Stimulated activated CD8-positive, alpha-beta memory T cell treated with anti-CD3 and anti-CD28 coated beads, Interleukin-2, amount 100 ng/mL, for 48 hours (primary cell): ENCODE data around the gene TFR2.

Experiments used
- DNase-seq, 2 donors: peaks; one replicate each; pipeline ENCODE4 v3.0.0-alpha.2; 2020; ENCODE audit warnings: low read depth in 2 of 2

The TFR2 gene

DNA sequence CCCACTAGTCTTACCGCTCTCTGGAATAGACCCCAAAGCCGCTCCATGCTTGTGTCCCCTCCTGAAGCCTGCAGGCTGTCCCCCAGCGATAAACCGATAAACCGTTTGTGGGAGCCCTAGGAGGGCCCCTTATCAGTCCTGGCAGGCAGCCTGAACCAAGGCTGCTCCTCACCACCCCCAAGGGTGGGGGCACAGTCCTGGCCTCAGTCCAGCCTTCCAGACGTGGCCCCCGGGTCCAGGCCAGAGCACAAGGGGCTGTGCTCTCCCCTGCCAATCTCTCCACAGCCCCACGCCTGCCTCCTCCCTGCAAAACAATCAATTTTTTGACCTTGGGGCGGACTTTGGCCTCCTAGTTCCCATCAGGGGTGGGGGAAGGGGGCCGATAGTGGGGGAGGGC is at the start of gene TFR2:
TFR2 (minus strand) TSS at position 90 of the 397 bp plus-strand sequence; CDS start at position 47, 43 bp downstream.
- DNase-seq = no peak

DNA sequence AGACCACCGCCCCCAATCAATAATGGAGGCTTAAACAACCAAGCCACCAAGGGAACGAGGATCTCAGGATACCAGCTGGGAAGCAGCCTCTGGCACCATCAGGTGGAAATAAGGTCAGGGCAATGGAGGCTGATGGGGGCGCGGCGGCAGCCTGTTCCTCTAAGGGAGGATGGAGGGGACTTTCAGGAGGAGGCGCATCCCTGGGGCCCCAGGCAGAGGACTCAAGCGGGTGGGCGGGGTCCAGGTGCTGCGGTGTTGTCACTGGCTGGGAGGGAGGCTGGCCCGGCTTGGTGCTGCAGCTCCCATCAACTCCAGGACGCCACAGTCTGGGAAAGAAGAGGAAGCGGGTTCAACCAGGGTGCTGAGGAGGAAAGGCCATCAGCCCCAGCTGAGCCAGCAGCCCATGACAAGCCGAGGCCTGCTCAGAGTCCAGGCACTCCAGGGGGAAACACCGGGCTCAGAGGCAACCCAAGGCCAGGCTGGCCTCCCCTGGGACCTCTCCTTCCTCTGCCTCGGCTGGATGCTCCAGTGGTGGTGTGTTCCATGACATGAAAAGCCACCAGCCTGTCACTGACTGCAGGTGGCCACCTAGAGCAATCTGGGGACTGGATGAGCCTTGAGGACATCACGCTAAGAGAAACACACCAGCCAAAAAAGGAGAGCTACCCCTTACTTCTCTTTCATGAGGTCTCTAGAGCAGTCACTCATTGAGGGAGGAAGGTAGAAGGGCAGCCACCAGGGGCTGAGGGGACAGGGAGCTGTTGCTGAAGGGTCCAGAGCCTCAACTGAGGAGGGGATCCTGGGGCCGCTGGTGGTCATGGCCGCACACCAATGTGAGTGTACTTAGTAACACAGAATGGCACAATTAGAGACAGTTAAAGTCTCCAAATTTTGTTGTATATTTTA is 48.1 kb upstream of the TFR2 start:
- no peak for DNase-seq

DNA sequence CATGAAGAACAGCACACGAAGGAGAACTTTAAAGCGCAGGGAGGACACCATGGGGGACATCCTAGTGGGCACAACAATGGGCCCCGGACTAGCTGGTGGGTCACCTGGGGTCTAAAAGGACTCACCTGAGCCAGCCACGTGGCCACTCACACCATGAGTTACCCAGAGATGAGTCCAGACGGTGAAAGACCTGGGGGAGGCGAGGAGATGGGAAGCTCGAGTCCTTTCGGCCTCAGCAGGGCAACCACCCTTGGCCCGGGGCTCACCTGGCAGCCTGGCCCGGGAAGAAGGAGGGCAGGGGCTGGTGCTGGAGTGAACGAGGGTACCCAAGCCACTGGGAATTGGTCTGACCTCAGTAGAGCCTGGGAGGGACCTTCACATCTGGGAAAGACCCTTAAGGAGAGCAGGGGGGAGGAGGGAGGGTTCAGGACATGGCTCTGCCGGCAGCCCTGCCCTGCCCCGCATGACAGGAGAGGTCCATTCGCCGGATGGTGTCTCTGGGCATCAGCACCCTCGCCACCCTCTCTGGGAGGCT is 47.0 kb upstream of the TFR2 start:
- DNase-seq = no peak

DNA sequence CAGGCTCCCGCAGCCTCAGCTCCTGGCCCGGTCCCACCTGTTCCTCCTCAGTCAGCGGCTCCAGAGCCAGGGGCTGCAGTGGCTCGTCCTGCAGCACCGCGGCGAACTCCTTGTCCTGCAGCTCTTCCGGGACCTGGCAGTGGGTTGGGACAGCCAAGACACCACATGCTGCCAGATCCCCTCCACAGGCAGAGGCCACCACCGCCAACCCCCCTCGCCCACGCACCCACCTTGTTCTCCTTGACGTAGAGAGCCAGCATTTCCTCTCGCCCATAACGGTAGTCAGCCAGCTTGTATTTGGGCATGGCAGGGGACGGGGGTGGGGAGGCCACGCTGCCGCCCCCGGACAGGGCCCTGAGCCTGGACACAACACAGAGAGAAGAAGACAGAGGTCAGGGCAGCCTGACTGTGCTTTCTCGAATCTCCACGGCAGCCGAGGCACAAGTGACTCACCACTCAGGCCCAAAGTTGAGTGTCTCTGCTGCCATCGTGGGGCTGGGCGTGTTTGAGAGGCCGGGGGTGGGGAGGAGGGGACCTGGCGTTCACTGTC is 46.5 kb upstream of the TFR2 start:
- DNase-seq = no peak

DNA sequence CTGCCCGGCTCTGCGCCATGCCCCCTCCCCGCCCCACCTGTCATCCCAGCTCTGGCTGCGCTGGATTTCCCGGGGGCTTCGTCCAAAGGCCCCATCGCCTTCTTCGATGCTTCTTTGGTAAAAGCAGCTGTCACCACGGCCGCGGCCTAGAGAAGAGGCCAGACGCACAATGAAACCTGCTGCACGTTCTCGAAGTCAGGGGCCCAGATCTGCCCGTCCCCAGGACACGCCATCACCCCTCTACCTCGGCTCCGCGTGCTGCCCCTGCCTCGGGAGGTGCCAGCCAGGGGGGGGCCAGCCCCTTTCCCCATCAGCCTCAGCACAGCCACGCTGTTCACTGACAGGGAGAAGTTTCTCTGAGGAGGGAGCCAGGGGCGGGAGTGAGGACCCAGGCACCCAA is 45.9 kb upstream of the TFR2 start:
- no peak for DNase-seq

DNA sequence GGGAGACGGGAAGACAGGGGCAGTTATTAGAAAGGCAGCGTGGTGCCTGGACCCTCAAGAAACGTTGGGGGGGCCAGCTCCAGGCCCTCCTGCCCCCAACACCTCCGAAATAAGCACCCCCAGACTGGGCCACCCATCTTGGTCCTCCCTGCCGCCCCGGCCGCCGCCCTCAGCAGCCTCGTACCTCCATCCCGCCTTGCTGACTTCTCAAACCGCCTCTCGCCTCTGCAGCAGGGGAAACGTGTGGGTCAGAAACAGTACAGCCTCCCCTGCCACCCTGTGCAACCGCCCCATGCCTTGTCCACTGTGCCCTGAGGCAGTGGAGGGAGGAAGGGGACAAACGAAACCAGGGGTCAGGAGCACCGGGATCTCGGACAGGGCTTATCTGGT is 45.5 kb upstream of the TFR2 start:
- no peak for DNase-seq

DNA sequence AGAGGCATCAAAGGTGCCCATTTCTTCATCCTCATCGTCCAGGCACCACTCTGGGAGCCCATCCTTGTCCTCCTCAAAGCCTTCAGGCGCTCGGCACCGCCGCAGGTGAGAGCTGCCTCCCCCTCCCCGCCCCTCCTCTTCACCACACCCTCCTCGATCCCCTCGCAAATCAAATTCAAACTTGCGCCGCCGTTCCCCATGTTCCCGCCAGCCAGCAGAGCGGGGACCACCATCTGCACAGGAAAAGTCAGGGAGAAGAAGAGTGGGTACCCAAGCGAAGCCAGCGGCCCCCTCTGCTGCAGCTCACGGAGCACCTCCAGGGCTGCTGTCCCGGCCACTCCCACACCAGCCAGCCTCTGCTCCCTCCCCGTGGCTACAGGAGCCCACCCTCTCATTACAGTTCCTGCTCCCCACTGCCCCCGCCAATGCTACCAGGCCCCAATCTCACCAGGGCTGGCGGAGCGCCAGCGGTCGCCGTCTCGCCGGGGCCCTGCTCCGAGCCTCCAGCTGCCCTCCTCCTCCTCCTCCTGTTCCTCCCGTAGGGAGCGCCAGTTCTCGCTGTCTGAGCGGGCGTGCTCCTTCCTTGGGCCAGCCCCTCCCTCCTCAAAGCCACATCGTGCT is 45.0 kb upstream of the TFR2 start:
- DNase-seq = no peak

DNA sequence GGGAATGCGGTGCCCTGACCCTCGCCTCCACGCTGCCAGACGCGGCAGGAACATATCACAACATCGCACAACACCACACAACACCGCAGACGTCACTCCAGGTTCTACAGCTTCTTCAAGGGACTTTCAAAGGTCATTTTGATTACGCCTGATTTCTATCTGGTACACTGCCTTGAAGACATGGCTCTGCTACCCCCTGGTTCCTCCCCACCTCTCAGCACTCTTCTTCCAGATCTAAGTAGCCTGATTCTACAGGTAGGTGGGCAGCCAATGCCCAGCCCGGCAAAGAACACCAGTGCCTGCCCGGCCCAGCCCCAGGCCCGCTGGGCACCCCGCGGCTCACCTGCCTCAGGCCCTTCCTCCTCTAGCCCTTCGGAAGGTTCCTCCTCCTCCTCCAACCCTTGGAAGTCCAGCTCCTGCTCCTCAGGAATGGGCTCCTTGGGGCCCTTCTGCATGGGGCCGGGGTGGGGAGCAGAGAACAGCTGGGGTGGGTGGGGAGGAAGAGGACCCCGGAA is 44.3 kb upstream of the TFR2 start:
- DNase-seq = no peak

DNA sequence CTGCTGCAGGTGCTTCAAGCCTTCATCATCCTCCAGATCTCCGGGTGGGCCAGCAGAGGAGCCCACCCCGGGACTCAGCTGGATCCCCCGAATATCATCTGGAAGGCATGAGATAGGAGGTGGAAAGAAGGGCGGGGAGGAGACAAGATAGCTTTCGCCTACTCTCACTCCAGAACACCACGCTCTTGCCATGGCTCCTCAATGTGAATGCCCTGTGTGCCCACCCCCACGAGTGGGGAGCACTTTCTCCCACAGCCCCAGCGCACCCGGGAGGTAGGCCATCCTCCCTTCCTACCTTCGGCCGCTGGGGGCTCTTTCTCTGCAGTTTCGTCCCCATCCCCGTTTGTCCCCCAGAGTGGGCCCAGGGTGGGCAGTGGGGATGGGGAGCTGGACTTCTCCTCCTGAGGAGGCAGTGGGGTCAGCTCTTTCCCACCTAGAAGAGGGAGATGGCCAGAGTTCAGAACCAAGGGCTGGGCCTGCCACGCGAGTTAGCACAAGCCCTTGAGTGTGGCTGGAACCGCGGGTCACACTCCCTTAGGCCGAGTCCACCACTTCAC is 43.8 kb upstream of the TFR2 start:
- no peak for DNase-seq

DNA sequence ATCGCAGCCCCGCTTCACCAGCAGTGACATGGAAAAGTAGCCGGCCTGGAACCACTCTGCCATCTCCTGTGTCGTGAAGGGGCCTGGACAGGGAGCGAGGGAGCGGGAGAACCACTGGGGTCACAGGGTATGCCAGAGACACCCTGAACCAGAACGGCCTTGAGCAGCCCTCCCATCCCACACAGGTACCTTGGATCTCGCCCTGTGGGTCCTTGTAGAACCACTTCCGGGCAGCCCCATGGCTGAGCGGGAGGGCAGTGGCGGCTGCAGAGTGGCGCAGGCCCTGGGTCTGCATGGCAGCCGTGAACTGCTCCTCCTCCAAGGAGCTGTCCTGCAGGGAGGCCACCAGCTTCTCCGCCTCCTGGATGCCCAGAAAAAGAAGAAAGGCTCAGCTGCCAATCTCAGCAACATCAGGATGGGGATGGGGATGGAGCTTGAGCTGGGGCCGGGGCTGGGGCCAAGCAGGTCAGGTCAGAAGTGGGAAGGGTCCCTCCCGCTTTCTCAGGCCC is 43.2 kb upstream of the TFR2 start:
- DNase-seq = no peak

DNA sequence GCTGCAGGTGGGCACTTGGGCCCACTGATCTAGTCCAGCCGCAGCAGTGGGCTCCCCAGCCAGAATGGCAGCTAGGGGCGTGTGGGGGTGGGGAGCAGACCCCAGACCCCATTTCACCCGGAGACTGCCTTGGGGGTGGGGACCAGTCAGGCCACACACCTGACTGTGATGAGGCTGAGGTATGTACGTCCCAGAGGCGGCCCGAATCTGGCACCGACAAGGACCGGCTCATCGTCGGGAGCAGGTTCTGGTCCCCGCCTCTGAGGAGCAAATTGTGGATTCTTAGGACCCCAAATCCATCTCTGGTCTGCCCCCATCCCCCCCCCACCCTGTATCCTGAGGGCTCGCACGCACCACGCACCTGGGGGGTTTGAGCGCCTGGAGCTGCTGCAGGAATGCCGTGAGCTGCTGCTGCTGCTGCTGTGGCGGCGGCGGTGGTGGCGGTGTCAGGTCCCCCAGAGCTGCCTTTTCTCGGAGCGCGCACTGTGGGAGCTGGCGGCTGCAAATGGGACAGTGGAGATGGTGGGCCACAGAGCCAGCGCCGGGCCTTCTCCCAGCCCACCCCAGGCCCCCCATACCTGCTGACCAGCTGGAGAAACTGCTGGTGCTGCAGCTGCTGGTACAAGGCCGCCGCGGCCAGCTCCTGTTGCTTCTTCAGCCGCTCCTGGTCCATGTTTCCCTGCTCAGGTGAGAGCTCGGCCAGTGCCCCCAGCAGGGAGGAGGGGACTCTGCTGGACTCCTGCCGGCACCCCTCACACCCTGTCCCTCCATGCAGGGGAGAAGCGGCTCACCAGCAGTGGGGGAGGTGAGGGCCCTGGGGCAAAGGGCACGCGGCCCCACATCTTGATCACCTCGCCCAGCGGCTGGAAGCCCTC is 42.5 kb upstream of the TFR2 start:
- DNase-seq = no peak

DNA sequence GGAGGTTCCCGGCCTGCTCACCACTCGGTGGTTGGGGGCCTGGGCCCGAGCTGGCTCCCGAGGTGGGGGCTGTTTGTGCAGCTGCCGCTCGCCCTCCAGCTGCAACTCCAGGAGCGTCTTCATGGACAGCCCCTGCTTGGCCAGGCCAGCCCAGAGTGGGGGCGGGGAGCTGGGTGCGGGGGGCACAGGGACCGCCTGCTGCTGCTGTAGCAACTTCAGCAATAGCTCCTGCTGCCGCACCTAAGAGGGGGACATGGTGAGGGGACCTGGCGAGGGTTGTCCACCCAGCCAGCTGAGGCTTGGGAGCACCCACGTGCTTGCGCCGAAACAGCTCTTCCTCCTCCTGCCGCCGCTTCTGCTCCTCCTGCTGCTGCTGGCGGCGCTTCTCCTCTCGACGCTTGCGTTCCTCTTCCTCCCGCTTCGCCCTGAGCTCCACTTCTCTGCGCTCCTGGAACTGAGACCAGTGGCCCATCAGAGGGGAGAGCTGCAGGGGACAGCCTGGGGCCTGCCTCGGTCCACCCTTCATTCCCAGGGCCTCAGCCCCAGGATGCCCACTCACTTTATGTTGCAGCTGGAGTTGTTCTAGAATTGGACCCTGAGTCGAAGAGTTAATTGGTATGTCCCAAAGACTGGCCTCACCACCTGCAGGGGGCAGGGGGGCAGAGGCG is 41.8 kb upstream of the TFR2 start:
- no peak for DNase-seq

DNA sequence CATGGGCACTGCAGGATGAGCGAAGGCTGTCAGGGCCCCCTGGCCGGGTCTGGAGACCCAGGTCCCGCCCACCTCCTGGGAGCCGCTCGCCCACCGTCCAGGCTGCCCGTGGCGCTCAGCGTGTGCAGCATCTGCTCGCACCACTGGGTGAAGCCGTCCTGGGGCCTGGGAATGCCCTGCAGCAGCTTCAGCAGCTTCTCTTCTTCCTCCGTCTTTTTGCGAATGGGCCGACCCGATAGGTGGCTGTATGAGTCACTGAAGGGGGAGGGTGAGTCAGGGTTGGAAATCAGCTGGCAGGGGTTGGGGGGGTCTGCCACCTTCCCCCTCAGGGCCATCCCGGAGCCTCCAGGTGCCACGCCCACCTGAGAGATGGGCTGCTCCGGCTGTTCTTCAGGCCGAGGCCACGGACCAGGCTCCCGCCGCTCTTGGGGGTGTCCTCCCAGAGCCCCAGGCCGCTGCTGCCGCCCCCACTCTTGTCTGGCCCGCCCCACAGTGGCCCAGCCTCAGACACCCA is 40.9 kb upstream of the TFR2 start:
- no peak for DNase-seq

DNA sequence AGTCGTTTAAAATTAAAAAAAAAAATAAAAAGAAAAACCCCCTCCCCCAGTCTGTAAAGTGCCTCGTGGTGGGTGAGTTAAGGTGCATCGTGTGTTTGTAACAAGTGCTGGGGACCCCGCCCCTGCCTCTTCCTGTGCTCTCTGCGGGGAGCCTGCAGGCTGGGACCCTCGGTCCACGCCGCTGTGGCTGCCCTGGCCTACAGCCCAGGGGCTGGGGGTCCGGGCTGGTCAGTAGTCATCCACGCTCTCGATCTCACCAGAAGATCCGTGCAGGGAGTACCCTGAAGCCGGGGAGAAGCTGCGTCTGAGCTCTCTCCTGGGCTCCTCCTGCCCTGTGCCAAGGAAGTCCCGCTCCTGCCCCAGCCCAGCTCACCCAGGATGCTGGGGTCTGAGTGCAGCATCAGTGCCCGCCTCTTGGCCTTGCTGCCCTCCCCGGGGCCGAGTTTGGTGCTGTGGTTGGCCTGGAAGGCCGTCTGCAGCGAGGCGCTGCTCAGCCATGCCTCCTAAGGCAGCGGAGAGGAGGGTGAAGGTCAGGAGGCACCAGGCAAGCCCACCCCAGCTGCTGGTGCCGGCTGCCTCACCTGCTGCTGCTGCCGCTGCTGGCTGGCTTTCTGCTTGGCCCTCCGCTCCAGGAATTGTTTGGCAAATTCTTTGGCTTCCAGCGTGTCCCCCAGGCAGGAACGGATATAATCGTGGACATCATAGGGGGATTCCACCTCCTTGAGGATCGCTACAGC is 40.3 kb upstream of the TFR2 start:
- no peak for DNase-seq

DNA sequence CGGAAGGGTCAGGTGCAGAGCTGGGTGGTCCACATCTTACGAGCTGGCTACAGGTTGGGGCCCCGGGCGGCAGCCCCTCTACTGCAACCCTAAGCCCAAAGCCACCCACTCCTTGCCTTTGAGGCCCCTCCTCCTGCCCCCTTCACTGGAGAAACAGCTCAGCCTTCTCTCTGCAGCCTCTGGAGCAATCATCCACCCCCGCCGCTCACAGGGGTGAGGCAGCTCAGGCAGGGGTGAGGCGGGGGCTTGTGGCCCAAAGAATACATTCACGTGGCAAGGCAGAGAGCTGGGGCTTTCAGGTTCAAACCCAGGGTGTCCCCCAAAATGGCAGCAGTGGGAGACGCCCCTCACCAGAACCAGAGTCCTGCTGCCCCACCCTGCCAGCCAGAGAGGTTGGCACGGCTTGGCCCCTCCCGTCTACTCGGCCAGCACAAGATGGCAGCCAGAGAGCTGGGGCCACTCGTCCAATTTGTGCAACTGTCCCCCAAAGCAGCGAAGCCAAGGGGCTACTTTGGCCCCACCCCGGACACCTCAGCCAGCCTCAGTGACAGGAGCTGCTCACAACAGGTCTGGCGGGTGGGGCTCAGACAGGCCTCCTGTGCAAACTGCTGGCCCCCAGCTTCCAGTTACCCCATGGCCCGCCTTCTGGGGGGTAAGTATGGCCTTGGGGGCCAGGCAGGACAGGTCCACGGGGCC is 39.4 kb upstream of the TFR2 start:
- DNase-seq = no peak

DNA sequence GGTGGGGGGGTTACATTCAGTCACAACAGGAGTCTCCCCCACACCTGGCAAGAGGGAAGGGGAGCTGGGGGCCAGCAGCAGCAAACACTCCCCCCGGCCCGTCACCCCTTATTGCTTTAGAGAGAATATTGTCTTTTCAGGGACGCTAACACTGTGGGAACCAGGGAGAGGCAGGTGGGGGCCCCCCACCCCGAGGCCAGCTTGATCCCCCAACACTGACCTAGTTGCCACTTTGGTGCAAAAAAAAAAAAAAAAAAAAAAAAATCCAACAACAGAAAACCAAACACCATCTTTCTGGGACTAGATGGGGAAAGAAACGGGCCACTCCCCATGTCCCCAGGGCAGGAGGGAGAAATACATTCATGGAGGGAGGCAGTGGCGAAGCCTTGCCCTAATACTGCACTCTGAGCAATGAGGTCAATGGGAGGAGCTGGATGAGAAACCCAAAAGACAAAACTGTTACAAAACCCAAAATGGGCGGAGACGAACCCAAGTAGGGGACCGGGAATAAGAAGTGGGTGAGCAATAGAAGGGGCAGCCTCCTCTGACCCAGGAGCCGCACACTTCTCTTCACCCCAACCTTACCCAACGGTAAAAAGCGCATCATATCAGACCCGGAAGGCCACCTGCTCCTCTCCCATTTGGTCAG is 38.7 kb upstream of the TFR2 start:
- DNase-seq = no peak

DNA sequence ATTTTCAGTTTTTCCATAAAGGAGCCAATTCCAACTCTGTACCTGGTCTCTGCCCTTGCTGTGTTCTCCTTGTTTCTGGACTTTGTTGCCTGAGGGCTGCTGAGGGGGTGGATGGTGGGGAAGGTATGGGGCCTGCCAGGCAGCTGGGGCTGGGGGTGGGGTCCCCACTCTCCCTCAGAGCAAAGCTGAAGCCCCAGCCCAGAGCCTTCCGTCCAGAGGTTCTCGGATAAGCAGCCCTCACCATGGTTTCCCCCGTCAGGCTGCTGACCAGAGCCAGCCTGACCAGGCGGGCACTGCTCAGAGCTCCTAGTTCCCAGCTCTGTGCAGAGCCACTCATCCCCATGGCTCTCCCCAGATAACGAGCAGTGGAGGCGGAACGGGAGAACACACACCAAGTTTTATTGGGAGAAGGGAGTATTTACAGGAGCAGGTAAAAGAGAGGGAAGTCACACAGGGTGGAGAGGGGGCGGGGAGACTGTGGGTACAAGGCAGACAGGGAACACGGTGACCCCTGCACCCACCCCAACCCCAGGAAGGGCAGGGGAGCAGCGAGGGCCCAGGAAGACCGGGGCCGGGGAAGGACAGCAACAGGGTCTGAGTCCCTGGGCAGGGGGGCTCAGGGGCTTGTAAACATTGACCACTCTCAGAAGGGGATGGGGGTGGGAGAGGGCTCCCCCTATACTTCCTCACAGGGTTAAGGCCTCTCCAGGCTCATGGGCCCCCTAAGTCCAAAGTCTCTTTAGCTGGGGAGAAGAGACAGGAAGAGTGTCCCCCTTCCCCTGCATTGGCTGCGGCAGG is 38.0 kb upstream of the TFR2 start:
- DNase-seq = no peak
